PFSK-1 (cell line): ENCODE results near the gene SCTR.

Source experiments
- POLR2AphosphoS5 ChIP-seq: IDR thresholded peaks from 2 replicates; pipeline ENCODE4 v1.6.1; 2012; ENCODE audit warnings: low read depth, mild to moderate bottlenecking, control low read depth, low read length, moderate library complexity
- REST ChIP-seq, 2 experiments: IDR thresholded peaks; 2 replicates each; pipeline versions ENCODE4 v1.6.1 to v1.8.0; 2011 to 2012; ENCODE audit warnings: low read depth in 2 of 2, low read length in 2 of 2, control low read depth in 1 of 2, inconsistent platforms in 1 of 2, mild to moderate bottlenecking in 1 of 2, moderate library complexity in 1 of 2; ENCODE audit not compliant: insufficient read depth in 1 of 2

- no peak for TF ChIP-seq POLR2AphosphoS5
- no peak for TF ChIP-seq REST (IDR thresholded peaks at IDR 0.05; ENCODE audit: insufficient read depth in 1 of 2, low read depth in 2 of 2, low read length in 2 of 2)
Observed at GRCh38 chr2:119545754-119546446, 21.6 kb upstream of the SCTR start.
